ENCODE measurements around the gene TRAPPC8. TPM values are rescaled to one million over a fixed set of nuclear protein-coding genes. Genes with fewer than 3 reads are reported as not detected.

Gene TRAPPC8
- polyA plus RNA-seq, 1 donor from 2014 or later, result 57.8 TPM

DNA sequence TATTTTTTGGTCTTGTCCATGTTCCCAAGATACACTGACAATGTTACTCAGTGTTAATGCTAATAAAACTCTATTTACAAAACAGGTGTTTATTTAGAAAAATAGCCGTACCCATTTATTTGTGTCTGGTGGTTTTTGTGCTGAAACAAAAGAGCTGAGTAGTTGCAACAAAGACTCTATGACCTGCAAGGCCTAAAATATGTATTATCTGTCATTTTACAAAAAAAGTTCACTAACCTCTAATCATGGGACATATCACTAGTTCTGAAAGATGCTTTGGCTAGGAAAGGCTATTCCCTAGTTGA is 123.1 kb downstream of the TRAPPC8 start:
- H3K4me2 ChIP-seq (ENCODE audit: low read length), result no peak overlapping the region
- H3K9me3 ChIP-seq (ENCODE audit: low read length), result no peaks in the 10 kb centered on the region
- no peak overlapping the region for H3K27ac ChIP-seq (ENCODE audit: low read length)

DNA sequence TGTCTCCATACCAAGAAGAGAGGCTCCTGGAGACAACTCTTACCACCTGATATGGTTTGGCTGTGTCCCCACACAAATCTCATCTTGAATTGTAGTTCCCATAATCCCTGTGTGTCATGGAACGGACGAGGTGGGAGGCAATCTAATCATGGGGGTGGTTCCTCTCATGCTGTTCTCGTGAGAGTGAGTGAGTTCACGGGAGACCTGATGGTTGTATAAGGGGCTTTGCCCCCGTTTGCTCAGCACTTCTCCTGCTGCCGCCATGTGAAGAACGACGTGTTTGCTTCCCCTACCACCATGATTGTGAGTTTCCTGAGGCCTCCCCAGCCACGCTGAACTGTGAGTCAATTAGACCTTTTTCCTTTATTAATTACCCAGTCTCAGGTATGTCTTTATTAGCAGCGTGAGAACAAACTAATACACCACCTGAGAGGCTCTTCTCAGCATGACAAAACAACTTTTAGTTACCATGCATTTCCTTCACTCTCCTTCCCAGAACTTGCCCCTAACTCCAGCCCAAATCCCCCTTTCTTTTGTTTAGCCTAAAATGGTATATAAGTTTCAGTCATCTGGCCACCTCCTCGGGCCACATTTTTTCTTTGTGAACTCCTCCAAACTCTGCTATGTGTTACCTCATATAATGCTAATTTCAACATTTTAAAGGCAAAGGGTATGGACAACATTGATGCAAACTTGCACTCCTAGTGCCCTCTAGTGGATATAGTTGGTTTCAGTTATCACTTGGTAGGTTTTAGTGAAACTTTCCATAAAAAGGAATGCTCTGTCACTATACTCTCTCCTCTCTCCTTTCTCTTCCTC is 123.6 kb downstream of the TRAPPC8 start:
- TF ChIP-seq RAD21 (conservative IDR thresholded peaks at IDR 0.05) (peak; percentile 88), POLR2AphosphoS5 (IDR thresholded peaks at IDR 0.05) (no peak), SMC3 (conservative IDR thresholded peaks at IDR 0.05; ENCODE audit: poor library complexity) (peak; percentile 90)
- TF ChIP-seq, protein P1, sequence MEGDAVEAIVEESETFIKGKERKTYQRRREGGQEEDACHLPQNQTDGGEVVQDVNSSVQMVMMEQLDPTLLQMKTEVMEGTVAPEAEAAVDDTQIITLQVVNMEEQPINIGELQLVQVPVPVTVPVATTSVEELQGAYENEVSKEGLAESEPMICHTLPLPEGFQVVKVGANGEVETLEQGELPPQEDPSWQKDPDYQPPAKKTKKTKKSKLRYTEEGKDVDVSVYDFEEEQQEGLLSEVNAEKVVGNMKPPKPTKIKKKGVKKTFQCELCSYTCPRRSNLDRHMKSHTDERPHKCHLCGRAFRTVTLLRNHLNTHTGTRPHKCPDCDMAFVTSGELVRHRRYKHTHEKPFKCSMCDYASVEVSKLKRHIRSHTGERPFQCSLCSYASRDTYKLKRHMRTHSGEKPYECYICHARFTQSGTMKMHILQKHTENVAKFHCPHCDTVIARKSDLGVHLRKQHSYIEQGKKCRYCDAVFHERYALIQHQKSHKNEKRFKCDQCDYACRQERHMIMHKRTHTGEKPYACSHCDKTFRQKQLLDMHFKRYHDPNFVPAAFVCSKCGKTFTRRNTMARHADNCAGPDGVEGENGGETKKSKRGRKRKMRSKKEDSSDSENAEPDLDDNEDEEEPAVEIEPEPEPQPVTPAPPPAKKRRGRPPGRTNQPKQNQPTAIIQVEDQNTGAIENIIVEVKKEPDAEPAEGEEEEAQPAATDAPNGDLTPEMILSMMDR (IDR thresholded peaks at IDR 0.05; ENCODE audit: poor library complexity, severe bottlenecking), result peak; percentile 87
- no peak overlapping the region for H3K9ac ChIP-seq (ENCODE audit: low read length)
- H3K36me3 ChIP-seq (ENCODE audit: insufficient read depth, low read length), result no peaks in the 10 kb centered on the region
- no peaks in the 10 kb centered on the region for H3F3A ChIP-seq (ENCODE audit: insufficient read depth, low read length, poor library complexity, severe bottlenecking)
- no peak overlapping the region for H2AFZ ChIP-seq (ENCODE audit: low read depth, low read length)
- H3K9me2 ChIP-seq (ENCODE audit: insufficient read depth, low read length), result no peaks in the 10 kb centered on the region
- H3K4me2 ChIP-seq (ENCODE audit: low read length), result no peak overlapping the region
- H3K4me3 ChIP-seq (ENCODE audit: low read length), result no peak overlapping the region
- H3K9me3 ChIP-seq (ENCODE audit: low read length), result no peaks in the 10 kb centered on the region
- H3K27me3 ChIP-seq (ENCODE audit: insufficient read depth, low read depth, low read length), result no peaks in the 10 kb centered on the region
- no peaks in the 10 kb centered on the region for H3K79me2 ChIP-seq (replicated peaks; ENCODE audit: insufficient read depth, low read length)
- no peaks in the 10 kb centered on the region for H4K20me1 ChIP-seq (ENCODE audit: insufficient read depth)
- no peak overlapping the region for H3K27ac ChIP-seq (ENCODE audit: low read length)

More for the DNA sequence above, 123.1 kb downstream of the TRAPPC8 start:
- Histone ChIP-seq H4K20me1 (ENCODE audit: insufficient read depth) (no peaks in the 10 kb centered on the region), H3K36me3 (ENCODE audit: insufficient read depth, low read length) (no peaks in the 10 kb centered on the region), H3F3A (ENCODE audit: insufficient read depth, low read length, poor library complexity, severe bottlenecking) (no peaks in the 10 kb centered on the region), H3K9me2 (ENCODE audit: insufficient read depth, low read length) (no peaks in the 10 kb centered on the region), H2AFZ (ENCODE audit: low read depth, low read length) (no peak overlapping the region), H3K27me3 (ENCODE audit: insufficient read depth, low read depth, low read length) (no peaks in the 10 kb centered on the region), H3K79me2 (replicated peaks; ENCODE audit: insufficient read depth, low read length) (no peaks in the 10 kb centered on the region), H3K9ac (ENCODE audit: low read length) (no peak overlapping the region), H3K4me3 (ENCODE audit: low read length) (no peak overlapping the region)
- peak; percentile 9 for TF ChIP-seq SMC3 (conservative IDR thresholded peaks at IDR 0.05; ENCODE audit: poor library complexity)
- TF ChIP-seq, protein P1 (IDR thresholded peaks at IDR 0.05; ENCODE audit: poor library complexity, severe bottlenecking), result peak; percentile 32
- TF ChIP-seq, protein P2, sequence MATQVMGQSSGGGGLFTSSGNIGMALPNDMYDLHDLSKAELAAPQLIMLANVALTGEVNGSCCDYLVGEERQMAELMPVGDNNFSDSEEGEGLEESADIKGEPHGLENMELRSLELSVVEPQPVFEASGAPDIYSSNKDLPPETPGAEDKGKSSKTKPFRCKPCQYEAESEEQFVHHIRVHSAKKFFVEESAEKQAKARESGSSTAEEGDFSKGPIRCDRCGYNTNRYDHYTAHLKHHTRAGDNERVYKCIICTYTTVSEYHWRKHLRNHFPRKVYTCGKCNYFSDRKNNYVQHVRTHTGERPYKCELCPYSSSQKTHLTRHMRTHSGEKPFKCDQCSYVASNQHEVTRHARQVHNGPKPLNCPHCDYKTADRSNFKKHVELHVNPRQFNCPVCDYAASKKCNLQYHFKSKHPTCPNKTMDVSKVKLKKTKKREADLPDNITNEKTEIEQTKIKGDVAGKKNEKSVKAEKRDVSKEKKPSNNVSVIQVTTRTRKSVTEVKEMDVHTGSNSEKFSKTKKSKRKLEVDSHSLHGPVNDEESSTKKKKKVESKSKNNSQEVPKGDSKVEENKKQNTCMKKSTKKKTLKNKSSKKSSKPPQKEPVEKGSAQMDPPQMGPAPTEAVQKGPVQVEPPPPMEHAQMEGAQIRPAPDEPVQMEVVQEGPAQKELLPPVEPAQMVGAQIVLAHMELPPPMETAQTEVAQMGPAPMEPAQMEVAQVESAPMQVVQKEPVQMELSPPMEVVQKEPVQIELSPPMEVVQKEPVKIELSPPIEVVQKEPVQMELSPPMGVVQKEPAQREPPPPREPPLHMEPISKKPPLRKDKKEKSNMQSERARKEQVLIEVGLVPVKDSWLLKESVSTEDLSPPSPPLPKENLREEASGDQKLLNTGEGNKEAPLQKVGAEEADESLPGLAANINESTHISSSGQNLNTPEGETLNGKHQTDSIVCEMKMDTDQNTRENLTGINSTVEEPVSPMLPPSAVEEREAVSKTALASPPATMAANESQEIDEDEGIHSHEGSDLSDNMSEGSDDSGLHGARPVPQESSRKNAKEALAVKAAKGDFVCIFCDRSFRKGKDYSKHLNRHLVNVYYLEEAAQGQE (IDR thresholded peaks at IDR 0.05; ENCODE audit: borderline replicate concordance), result no peak
- no peak for TF ChIP-seq EZH2 (IDR thresholded peaks at IDR 0.05; ENCODE audit: borderline replicate concordance, insufficient read depth, low read length, poor library complexity, severe bottlenecking)
- TF ChIP-seq POLR2AphosphoS5 (IDR thresholded peaks at IDR 0.05), result no peak
- TF ChIP-seq RAD21 (conservative IDR thresholded peaks at IDR 0.05), result no peak
- TF ChIP-seq EP300 (conservative IDR thresholded peaks at IDR 0.05; ENCODE audit: poor library complexity, severe bottlenecking), result no peak
- TF ChIP-seq TAF1 (IDR thresholded peaks at IDR 0.05; ENCODE audit: low read depth), result no peak
- no peak for TF ChIP-seq MXI1 (conservative IDR thresholded peaks at IDR 0.05; ENCODE audit: poor library complexity, severe bottlenecking)

Data from neural cell (in vitro differentiated cells).